Common myeloid progenitor, CD34-positive (primary cell): ENCODE data around the gene STAT5A.

ENCODE experiments used
- CTCF ChIA-PET: fragments of 350-600 bp; sonication (Branson Sonifier 250); formaldehyde crosslinking; loops from one replicate; lab custom pipeline; 2021; ENCODE audit warnings: antibody characterized with exemption; lab: Charles Lee
- POLR2A ChIA-PET: fragments of 350-600 bp; sonication (Branson Sonifier 250); formaldehyde crosslinking; loops from one replicate; lab custom pipeline; 2021; ENCODE audit warnings: antibody characterized with exemption; lab: Charles Lee
- DNase-seq, 3 donors: peaks; one replicate each; pipeline versions ENCODE4 v3.0.0 to v3.0.0-alpha.2; 2013
- H3K27ac ChIP-seq, 2 experiments: 1 replicate in 1 of 2; 2 replicates in 1 of 2; pipeline ENCODE4 v1.7.0; 2013; ENCODE audit warnings: inconsistent platforms in 2 of 2, low read length in 2 of 2, mild to moderate bottlenecking in 2 of 2, low read depth in 1 of 2, moderate library complexity in 1 of 2; ENCODE audit not compliant: severe bottlenecking in 2 of 2, insufficient read depth in 1 of 2, poor library complexity in 1 of 2
- H3K27me3 ChIP-seq, 5 experiments: replicated peaks in 2 of 5; 1 replicate in 3 of 5; 2 replicates in 2 of 5; pipeline versions ENCODE4 v1.6.1 to v1.7.0; 2013; ENCODE audit warnings: low read length in 4 of 5, mild to moderate bottlenecking in 2 of 5, moderate library complexity in 2 of 5, inconsistent platforms in 1 of 5; ENCODE audit not compliant: insufficient read depth in 5 of 5, control insufficient read depth in 4 of 5
- H3K36me3 ChIP-seq, 4 experiments: 1 replicate in 2 of 4; 2 replicates in 2 of 4; pipeline versions ENCODE4 v1.6.1 to v1.7.0; 2013; ENCODE audit warnings: low read length in 3 of 4, control low read depth in 1 of 4, mild to moderate bottlenecking in 1 of 4; ENCODE audit not compliant: control insufficient read depth in 4 of 4, insufficient read depth in 4 of 4
- H3K4me1 ChIP-seq, 4 experiments: 1 replicate in 3 of 4; 2 replicates in 1 of 4; pipeline versions ENCODE4 v1.6.1 to v1.7.1; 2013; ENCODE audit warnings: low read length in 3 of 4, mild to moderate bottlenecking in 3 of 4, control low read depth in 1 of 4, inconsistent platforms in 1 of 4, moderate library complexity in 1 of 4; ENCODE audit not compliant: control insufficient read depth in 4 of 4, insufficient read depth in 4 of 4; ENCODE audit errors: control extremely low read depth in 1 of 4
- H3K4me3 ChIP-seq, 7 experiments: 1 replicate in 4 of 7; 2 replicates in 3 of 7; pipeline versions ENCODE4 v1.5.1 to v1.7.0; 2013; ENCODE audit warnings: mild to moderate bottlenecking in 7 of 7, low read length in 6 of 7, moderate library complexity in 6 of 7, inconsistent platforms in 2 of 7, low read depth in 2 of 7, control low read depth in 1 of 7; ENCODE audit not compliant: insufficient read depth in 4 of 7, control insufficient read depth in 1 of 7; ENCODE audit errors: extremely low read depth in 1 of 7
- H3K9me3 ChIP-seq, 5 experiments: 1 replicate in 4 of 5; 2 replicates in 1 of 5; pipeline versions ENCODE4 v1.6.1 to v1.7.1; 2013; ENCODE audit warnings: low read length in 4 of 5, mild to moderate bottlenecking in 2 of 5, inconsistent platforms in 1 of 5, low read depth in 1 of 5, moderate library complexity in 1 of 5; ENCODE audit not compliant: control insufficient read depth in 4 of 5, insufficient read depth in 2 of 5; ENCODE audit errors: control extremely low read depth in 1 of 5
- WGBS: methylation state at CpG from one replicate; pipeline ENCODE4 v1.1.5; 2013; ENCODE audit not compliant: insufficient coverage; 5-methylcytosine and 5-hydroxymethylcytosine counted together

The STAT5A gene

DNA sequence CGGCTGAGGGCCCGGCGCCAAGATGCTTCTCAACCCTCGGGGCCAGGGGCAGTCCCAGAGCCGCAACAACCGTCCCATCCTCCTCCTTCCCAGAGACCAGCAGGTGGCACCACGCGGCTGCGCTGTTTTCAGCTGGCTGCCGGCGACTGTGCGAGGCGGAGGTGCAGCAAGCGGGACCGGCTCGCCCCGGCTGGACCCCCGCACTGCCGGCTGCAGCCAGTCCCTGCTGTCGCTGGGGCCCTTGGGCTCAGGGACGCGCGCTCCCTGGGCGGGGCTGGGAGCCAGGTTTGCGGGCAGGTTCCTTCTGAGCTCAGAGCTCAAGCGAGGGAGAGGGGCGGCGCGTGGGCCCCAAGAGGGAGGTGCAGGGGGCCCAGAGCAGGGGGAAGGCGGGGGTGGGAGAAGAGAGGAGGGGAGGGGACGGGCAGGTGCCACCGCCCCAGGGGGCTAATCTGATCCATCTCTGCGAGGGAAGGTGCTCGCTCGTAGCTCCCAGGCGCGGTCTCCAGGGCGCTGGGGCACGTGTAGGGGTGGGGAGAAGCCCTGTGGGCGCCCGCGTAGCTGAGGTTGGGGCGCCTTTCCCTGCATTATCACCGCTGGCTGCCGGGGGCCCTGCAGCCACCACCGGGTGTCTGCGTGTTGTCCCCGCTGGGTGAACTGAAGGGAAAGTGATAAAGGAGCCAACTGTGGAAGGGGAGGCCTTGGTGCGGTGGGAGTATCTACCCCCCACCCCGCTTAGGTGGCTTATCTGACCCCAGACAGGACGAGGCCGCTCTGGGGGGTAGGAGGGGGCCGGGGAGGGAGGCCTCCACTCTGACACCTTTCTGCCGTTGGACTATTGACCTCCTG is 24.2 kb downstream of the STAT5A start:
- H3K27me3 ChIP-seq = no peaks in the 10 kb centered on the region
- peaks cover 24 to 82% (median 74%) of the 10 kb centered on the region in 4 experiments for H3K4me1 ChIP-seq
- POLR2A ChIA-PET = interaction anchor here (0.5 to 3.7 kb wide), 16 partner anchors 9 to 206 kb away, joined by 3 to 36 read pairs (median 5); partner anchors contain the start of genes CAVIN1, STAT3, STAT5A and STAT5B
- under 1% methylated on average over 39 of the region's 54 CpGs for WGBS
- H3K36me3 ChIP-seq = peaks cover 6 to 72% (median 54%) of the 10 kb centered on the region in 4 experiments
- CTCF ChIA-PET = interaction anchor here (0.6 to 12.4 kb wide), 22 partner anchors 9 to 151 kb away, joined by 3 to 132 read pairs (median 4); partner anchors contain the start of gene STAT3
- H3K4me3 ChIP-seq = peak overlapping the region in 3 of 7 experiments; percentile 43 to 51 (median 48)
- peak; percentile 90 to 95 (median 93) for DNase-seq
- H3K27ac ChIP-seq = peak overlapping the region; percentile 62 to 99
- no peaks in the 10 kb centered on the region for H3K9me3 ChIP-seq

DNA sequence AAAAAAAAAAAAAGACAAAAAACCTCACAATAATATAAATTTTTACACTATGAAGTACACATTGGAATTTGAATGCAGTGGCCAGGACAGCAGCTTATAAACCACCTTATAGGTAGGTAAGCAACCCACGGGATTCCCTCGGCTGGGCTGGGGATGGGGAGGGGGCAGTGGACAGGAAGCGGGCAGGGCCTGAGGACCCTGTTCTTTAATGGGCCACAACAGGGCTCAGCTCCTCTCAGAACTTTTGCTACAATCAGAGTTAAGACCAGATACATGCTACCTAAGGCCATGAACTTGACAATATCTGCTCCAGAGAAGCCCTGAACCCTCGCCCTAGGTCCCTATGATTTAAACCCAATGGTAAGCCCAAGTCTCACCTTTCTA is 25.1 kb downstream of the STAT5A start:
- CTCF ChIA-PET = interaction anchor here (0.8 to 12.4 kb wide), 13 partner anchors 9 to 214 kb away, joined by 3 to 132 read pairs (median 4); partner anchors contain the start of gene STAT3
- POLR2A ChIA-PET = interaction anchor here (0.6 to 3.7 kb wide), 7 partner anchors 8 to 205 kb away, joined by 3 to 36 read pairs (median 7); partner anchors contain the start of genes STAT3 and STAT5A
- no peak for DNase-seq
- Histone ChIP-seq H3K27me3 (no peaks in the 10 kb centered on the region), H3K36me3 (peaks cover 2 to 70% (median 48%) of the 10 kb centered on the region in 4 experiments), H3K4me3 (peak overlapping the region in 2 of 7 experiments; percentile 22 to 33), H3K9me3 (no peaks in the 10 kb centered on the region), H3K4me1 (peaks cover 29 to 91% (median 83%) of the 10 kb centered on the region in 4 experiments), H3K27ac (peak overlapping the region; percentile 62 to 99)
- WGBS = 57% methylated on average over 4 of the region's 4 CpGs

DNA sequence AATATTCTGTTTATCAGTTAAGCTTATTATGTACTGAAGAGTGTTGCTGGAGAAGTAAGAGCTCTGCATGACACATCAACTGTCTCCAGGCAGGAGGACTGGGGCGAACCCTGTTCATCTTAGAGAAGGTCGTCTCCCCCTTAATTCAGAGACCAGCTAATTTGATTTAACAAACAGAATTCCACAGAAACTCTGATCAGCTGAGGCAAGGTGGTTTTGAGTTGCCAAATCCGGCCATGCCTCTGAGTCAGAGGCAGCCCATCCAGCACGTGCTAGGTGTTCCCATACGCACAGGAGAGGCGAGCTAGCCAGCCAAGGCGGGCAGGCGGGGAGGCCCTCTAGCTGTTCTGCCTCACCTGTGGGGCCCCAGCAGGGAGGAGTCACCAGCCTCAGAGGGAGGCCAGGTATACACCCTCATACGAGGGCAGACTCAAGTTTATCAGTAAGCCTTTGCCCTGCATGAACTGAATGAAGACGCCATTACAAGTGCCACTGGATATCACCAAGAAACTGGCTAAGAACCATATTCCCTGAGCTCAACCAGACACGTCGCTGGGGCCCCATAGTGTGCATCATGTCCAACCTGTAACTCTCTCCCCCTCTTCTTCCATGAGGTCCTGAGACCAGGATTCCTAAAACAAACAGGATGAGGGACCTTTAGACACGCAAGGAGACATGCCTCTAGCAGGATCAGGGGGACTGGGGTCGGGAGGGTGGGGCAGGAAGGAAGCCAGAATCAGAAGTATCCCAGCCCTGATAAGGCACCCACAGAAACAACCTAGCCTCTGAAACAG is 25.7 kb downstream of the STAT5A start:
- CTCF ChIA-PET = interaction anchor here (0.8 to 12.4 kb wide), 13 partner anchors 9 to 213 kb away, joined by 3 to 132 read pairs (median 5); partner anchors contain the start of gene STAT3
- peaks cover 2 to 67% (median 44%) of the 10 kb centered on the region in 4 experiments for H3K36me3 ChIP-seq
- H3K9me3 ChIP-seq = no peaks in the 10 kb centered on the region
- WGBS = 86% methylated on average over 10 of the region's 14 CpGs
- H3K4me3 ChIP-seq = peak overlapping the region in 2 of 7 experiments; percentile 22 to 33
- DNase-seq = no peak
- peak overlapping the region; percentile 62 to 99 for H3K27ac ChIP-seq
- POLR2A ChIA-PET = interaction anchor here (1.0 to 3.7 kb wide), 5 partner anchors 8 to 92 kb away, joined by 3 to 29 read pairs (median 4); partner anchors contain the start of genes STAT3 and STAT5A
- no peaks in the 10 kb centered on the region for H3K27me3 ChIP-seq
- peaks cover 34 to 97% (median 89%) of the 10 kb centered on the region in 4 experiments for H3K4me1 ChIP-seq

DNA sequence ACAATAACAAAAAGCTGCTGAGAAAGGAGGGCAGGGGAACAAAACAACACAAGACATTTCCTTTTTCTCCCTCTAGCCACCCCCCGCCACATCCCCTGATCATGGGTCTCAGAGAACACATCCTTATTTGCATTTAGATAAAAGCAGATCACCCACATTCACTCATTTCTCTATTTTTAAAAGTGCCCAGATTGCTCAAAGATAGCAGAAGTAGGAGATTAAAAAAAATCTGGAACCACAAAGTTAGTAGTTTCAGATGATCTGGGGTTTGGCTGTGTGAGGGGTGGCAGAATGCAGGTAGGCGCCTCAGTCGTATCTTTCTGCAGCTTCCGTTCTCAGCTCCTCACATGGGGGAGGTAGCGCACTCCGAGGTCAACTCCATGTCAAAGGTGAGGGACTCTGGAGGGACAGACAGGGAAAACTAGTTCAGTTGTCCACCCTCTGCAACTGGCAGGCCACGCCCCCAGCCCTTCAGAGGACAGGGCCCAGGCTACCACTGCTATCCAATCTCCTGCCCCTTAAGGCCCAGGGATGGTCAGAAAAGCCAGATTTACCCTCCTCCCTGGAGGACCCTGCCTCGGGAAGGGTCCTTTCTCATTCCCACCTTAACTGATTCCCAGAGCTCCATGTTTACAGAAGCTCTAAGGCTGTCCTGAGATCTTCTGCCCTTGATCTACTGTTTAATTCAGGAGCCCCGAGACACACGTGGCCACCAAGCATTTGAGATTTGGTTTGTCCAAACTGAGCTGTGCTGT is 27.3 kb downstream of the STAT5A start:
- Histone ChIP-seq H3K4me1 (peaks cover 32 to 99% (median 96%) of the 10 kb centered on the region in 4 experiments), H3K27me3 (no peaks in the 10 kb centered on the region), H3K36me3 (peaks cover 2 to 51% (median 28%) of the 10 kb centered on the region in 4 experiments), H3K4me3 (peak overlapping the region in 2 of 7 experiments; percentile 30 to 43), H3K9me3 (no peaks in the 10 kb centered on the region), H3K27ac (peak overlapping the region; percentile 36 to 99)
- ChIA-PET CTCF (interaction anchor here (0.6 to 12.4 kb wide), 4 partner anchors 7 to 101 kb away, joined by 4 to 132 read pairs (median 52); no protein-coding TSS in a partner anchor), POLR2A (interaction anchor here (0.6 to 0.8 kb wide), 2 partner anchors 87 to 92 kb away, joined by 3 to 4 read pairs; no protein-coding TSS in a partner anchor)
- DNase-seq = peak in 2 of 3 donors; percentile 72 to 78
- 48% methylated on average over 10 of the region's 10 CpGs for whole genome bisulfite sequencing

DNA sequence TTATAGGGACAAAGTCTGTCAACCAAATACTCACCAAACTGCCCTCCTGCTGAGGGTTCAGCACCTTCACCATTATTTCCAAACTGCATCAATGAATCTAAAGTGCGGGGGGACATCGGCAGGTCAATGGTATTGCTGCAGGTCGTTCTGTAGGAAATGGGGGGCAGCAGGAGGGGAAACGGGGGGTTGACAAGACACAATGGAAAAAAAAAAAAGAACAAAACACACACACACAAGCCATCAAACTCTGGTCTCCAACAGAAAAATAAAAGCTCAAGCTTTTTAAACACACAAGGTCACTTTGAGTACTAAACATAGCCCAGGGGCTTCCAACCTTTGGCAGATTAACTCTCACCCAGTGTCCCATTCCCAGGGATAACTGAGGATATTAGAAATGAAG is 28.5 kb downstream of the STAT5A start:
- peak overlapping the region; percentile 0 to 99 for H3K27ac ChIP-seq
- peaks cover 31 to 99% (median 96%) of the 10 kb centered on the region in 4 experiments for H3K4me1 ChIP-seq
- no peak overlapping the region for H3K4me3 ChIP-seq
- no peaks in the 10 kb centered on the region for H3K9me3 ChIP-seq
- no CpG with 5 or more reads among the region's 4 CpGs for WGBS
- H3K36me3 ChIP-seq = peaks cover 0 to 47% (median 25%) of the 10 kb centered on the region in 4 experiments
- ChIA-PET POLR2A (no interaction called here), CTCF (interaction anchor here (1.5 to 12.4 kb wide), 3 partner anchors 86 to 193 kb away, joined by 3 to 132 read pairs (median 11); no protein-coding TSS in a partner anchor)
- no peak for DNase-seq
- H3K27me3 ChIP-seq = no peaks in the 10 kb centered on the region
